Measurements from ENCODE around the gene CDK5RAP2.

GRCh38 chr9:120572472-120572871 lies 7.5 kb downstream of the CDK5RAP2 start:
- TF ChIP-seq POLR2A (IDR thresholded peaks at IDR 0.05) (no peak), CTCF (IDR thresholded peaks at IDR 0.05 in 4 of 5, conservative IDR thresholded peaks at IDR 0.05 in 1 of 5) (no peak)
